Activated CD8-positive, alpha-beta memory T cell treated with anti-CD3 and anti-CD28 coated beads, Interleukin-2, amount 10 ng/mL, durations not matched to agents 7 days and 5 days (primary cell): ENCODE results near the gene PHF2. TPM values are rescaled to one million over a fixed set of nuclear protein-coding genes. Genes with fewer than 3 reads are reported as not detected.

Experiments
- ATAC-seq: fragments of 150-1000 bp; cut with Tn5 transposase; one replicate; pipeline ENCODE4 v1.10.0; 2021; ENCODE audit warnings: moderate library complexity
- CTCF ChIA-PET: fragments of 350-600 bp; sonication (Branson Sonifier 250); formaldehyde crosslinking; loops from one replicate; lab custom pipeline; 2021; ENCODE audit warnings: antibody characterized with exemption; lab: Charles Lee
- DNase-seq: peaks from one replicate; pipeline ENCODE4 v3.0.0-alpha.2; 2020
- H3K27ac Mint-ChIP-seq: one replicate; pipeline ENCODE4 v1.8.0; 2021; ENCODE audit warnings: mild to moderate bottlenecking, mixed read lengths
- H3K27me3 Mint-ChIP-seq: one replicate; pipeline ENCODE4 v1.8.0; 2021; ENCODE audit warnings: mixed read lengths
- H3K36me3 Mint-ChIP-seq: one replicate; pipeline ENCODE4 v1.8.0; 2021; ENCODE audit warnings: mild to moderate bottlenecking, mixed read lengths
- H3K4me1 Mint-ChIP-seq: one replicate; pipeline ENCODE4 v1.8.0; 2021; ENCODE audit warnings: mixed read lengths
- H3K4me3 Mint-ChIP-seq: one replicate; pipeline ENCODE4 v1.8.0; 2021; ENCODE audit warnings: mild to moderate bottlenecking, moderate library complexity, mixed read lengths
- H3K9me3 Mint-ChIP-seq: one replicate; pipeline ENCODE4 v1.8.0; 2022; ENCODE audit warnings: low read depth, mixed read lengths
- total RNA-seq, 2 experiments: library from RNA; stranded (reverse); gene quantifications; one replicate each; pipeline ENCODE4 v1.2.3, GENCODE V29; 2021

PHF2 gene
- 10 to 100 TPM; 25.1 to 26.3 TPM for total RNA-seq

GRCh38 chr9:93576258-93577077 is at the start of gene PHF2:
Gene PHF2, plus strand, starts transcription at chr9:93576584. Its CDS starts 190 bp downstream, at chr9:93576774.
- Mint-ChIP-seq H3K4me3 (peak within 1 kb of the TSS; percentile 79), H3K27me3 (no peaks in the 10 kb centered on the region), H3K36me3 (no peaks in the 10 kb centered on the region), H3K4me1 (peaks cover 21% of the 10 kb centered on the region), H3K27ac (peak within 1 kb of the TSS; percentile 88), H3K9me3 (no peaks in the 10 kb centered on the region)
- ATAC-seq (peak; percentile 59), DNase-seq (peak; percentile 44)
- CTCF ChIA-PET: interaction anchor here (1.0 to 1.6 kb wide), 2 partner anchors 10 kb away, joined by 8 to 16 read pairs; no protein-coding TSS in a partner anchor

DNA sequence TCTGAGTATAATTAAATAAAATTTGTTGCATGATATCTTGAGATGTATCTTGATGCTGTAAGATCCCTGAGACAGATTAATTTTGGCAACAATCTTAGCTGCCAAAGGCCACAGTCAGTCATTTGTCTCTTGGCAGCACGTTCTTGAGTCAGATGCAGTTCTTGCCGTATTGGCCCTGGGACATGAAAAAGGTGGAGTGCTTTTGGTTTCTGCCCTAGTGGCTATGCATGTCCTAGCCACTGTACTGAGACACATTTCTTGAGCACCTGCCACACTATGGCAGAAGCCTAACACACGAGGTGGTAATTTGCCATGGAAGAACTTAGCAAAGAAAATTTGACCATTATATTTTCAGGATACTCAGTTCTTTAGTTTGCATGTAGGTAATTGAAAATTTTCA is 45.0 kb upstream of the PHF2 start:
- ATAC-seq (no peak), DNase-seq (no peak)
- CTCF ChIA-PET: no interaction called here
- Mint-ChIP-seq H3K27me3 (no peaks in the 10 kb centered on the region), H3K4me3 (no peak overlapping the region), H3K9me3 (no peaks in the 10 kb centered on the region), H3K4me1 (peaks cover 18% of the 10 kb centered on the region), H3K27ac (no peak overlapping the region), H3K36me3 (peaks cover 56% of the 10 kb centered on the region)

DNA sequence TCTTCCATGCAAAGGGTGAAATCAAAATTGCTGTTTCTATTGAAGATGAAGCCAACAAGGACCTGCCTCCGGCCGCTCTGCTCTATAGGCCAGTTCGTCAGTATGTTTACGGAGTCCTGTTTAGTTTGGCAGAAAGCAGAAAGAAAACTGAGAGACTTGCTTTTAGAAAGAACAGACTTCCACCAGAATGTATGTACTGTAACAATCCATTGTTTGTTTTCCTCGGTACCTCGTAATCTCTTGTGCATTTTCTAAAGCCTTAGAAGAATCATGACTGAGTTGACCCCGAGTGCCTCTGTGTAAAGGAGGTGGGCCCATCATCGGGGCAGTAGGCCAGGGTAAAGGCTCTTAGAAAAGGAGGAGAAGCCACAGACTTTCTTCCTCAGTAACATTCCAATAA is 44.2 kb upstream of the PHF2 start:
- Mint-ChIP-seq H3K27me3 (no peaks in the 10 kb centered on the region), H3K4me1 (peaks cover 13% of the 10 kb centered on the region), H3K27ac (no peak overlapping the region), H3K9me3 (no peaks in the 10 kb centered on the region), H3K36me3 (peaks cover 53% of the 10 kb centered on the region), H3K4me3 (no peak overlapping the region)
- no peak for ATAC-seq
- CTCF ChIA-PET: no interaction called here
- no peak for DNase-seq

- Mint-ChIP-seq H3K9me3 (no peaks in the 10 kb centered on the region), H3K27ac (no peak overlapping the region), H3K4me3 (no peak overlapping the region), H3K27me3 (no peaks in the 10 kb centered on the region), H3K4me1 (peaks cover 5% of the 10 kb centered on the region), H3K36me3 (peaks cover 47% of the 10 kb centered on the region)
- DNase-seq (no peak), ATAC-seq (no peak)
- CTCF ChIA-PET: no interaction called here
Observed at GRCh38 chr9:93533863-93534262, 42.5 kb upstream of the PHF2 start.

DNA sequence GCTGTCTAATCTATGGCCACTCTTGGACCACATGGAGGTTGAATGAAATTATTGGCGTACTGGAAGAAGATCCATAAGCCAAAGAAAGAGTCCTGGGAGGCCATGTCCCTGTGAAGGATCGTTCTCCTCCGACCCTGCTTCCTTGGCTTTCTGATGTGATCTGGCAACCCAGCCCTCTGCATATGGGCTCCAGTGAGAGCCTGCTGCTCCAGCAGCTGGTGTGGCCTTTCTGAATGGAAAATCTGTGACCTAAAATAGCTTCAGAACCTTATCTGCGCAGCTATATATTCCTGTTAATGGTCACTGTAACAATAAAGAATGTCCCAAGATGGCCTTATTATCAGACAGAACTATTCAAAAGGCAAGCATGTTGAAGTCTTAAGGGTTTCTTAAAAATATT is 40.2 kb upstream of the PHF2 start:
- ATAC-seq (no peak), DNase-seq (no peak)
- Mint-ChIP-seq H3K4me3 (no peak overlapping the region), H3K9me3 (no peaks in the 10 kb centered on the region), H3K27me3 (no peaks in the 10 kb centered on the region), H3K27ac (no peak overlapping the region), H3K4me1 (peaks cover 7% of the 10 kb centered on the region), H3K36me3 (peaks cover 43% of the 10 kb centered on the region)
- CTCF ChIA-PET: interaction anchor here (1.4 kb wide), 1 partner anchor 24 kb away, joined by 3 read pairs; no protein-coding TSS in a partner anchor

- Mint-ChIP-seq H3K36me3 (peaks cover 38% of the 10 kb centered on the region), H3K27ac (no peak overlapping the region), H3K9me3 (no peaks in the 10 kb centered on the region), H3K4me3 (no peak overlapping the region), H3K4me1 (peaks cover 9% of the 10 kb centered on the region), H3K27me3 (no peaks in the 10 kb centered on the region)
- no peak for ATAC-seq
- DNase-seq: no peak
- CTCF ChIA-PET: interaction anchor here (1.4 kb wide), 1 partner anchor 23 kb away, joined by 3 read pairs; no protein-coding TSS in a partner anchor
Observed at GRCh38 chr9:93536874-93537273, 39.5 kb upstream of the PHF2 start.

- no peak overlapping the region for H3K4me3 Mint-ChIP-seq
Observed at GRCh38 chr9:93540305-93540704, 36.1 kb upstream of the PHF2 start.

GRCh38 chr9:93541005-93541404 is 35.4 kb upstream of the PHF2 start:
- H3K36me3 Mint-ChIP-seq: peaks cover 21% of the 10 kb centered on the region
- H3K4me3 Mint-ChIP-seq: no peak overlapping the region
- CTCF ChIA-PET: no interaction called here
- H3K4me1 Mint-ChIP-seq: peaks cover 4% of the 10 kb centered on the region
- DNase-seq: no peak
- no peak overlapping the region for H3K27ac Mint-ChIP-seq
- no peaks in the 10 kb centered on the region for H3K9me3 Mint-ChIP-seq
- no peak for ATAC-seq
- no peaks in the 10 kb centered on the region for H3K27me3 Mint-ChIP-seq

More at GRCh38 chr9:93540305-93540704, 36.1 kb upstream of the PHF2 start:
- CTCF ChIA-PET: no interaction called here
- H3K27ac Mint-ChIP-seq: no peak overlapping the region
- no peak for ATAC-seq
- DNase-seq: no peak
- peaks cover 4% of the 10 kb centered on the region for H3K4me1 Mint-ChIP-seq
- peaks cover 25% of the 10 kb centered on the region for H3K36me3 Mint-ChIP-seq
- H3K9me3 Mint-ChIP-seq: no peaks in the 10 kb centered on the region
- no peaks in the 10 kb centered on the region for H3K27me3 Mint-ChIP-seq

- no peak overlapping the region for H3K4me3 Mint-ChIP-seq
- H3K27ac Mint-ChIP-seq: peak overlapping the region; percentile 28
- H3K36me3 Mint-ChIP-seq: peaks cover 25% of the 10 kb centered on the region
- H3K4me1 Mint-ChIP-seq: peaks cover 4% of the 10 kb centered on the region
- no peaks in the 10 kb centered on the region for H3K9me3 Mint-ChIP-seq
- no peaks in the 10 kb centered on the region for H3K27me3 Mint-ChIP-seq
- CTCF ChIA-PET: no interaction called here
- DNase-seq: no peak
- ATAC-seq: no peak
Observed at GRCh38 chr9:93541581-93542349, 34.6 kb upstream of the PHF2 start.

GRCh38 chr9:93543117-93543516 is 33.3 kb upstream of the PHF2 start:
- no peak for DNase-seq
- ATAC-seq: no peak
- Mint-ChIP-seq H3K36me3 (peaks cover 31% of the 10 kb centered on the region), H3K27me3 (no peaks in the 10 kb centered on the region), H3K4me1 (peaks cover 4% of the 10 kb centered on the region), H3K27ac (no peak overlapping the region), H3K9me3 (no peaks in the 10 kb centered on the region), H3K4me3 (no peak overlapping the region)
- CTCF ChIA-PET: interaction anchor here (1.0 kb wide), 1 partner anchor 23 kb away, joined by 5 read pairs; no protein-coding TSS in a partner anchor

GRCh38 chr9:93546356-93546755 is 30.0 kb upstream of the PHF2 start:
- no peak overlapping the region for H3K27ac Mint-ChIP-seq
- CTCF ChIA-PET: no interaction called here
- ATAC-seq (no peak), DNase-seq (no peak)
- peaks cover 36% of the 10 kb centered on the region for H3K36me3 Mint-ChIP-seq
- H3K4me3 Mint-ChIP-seq: no peak overlapping the region
- no peaks in the 10 kb centered on the region for H3K9me3 Mint-ChIP-seq
- no peaks in the 10 kb centered on the region for H3K27me3 Mint-ChIP-seq
- H3K4me1 Mint-ChIP-seq: peaks cover 2% of the 10 kb centered on the region

GRCh38 chr9:93549611-93550010 is 26.8 kb upstream of the PHF2 start:
- H3K27ac Mint-ChIP-seq: no peak overlapping the region
- CTCF ChIA-PET: interaction anchor here (0.9 to 1.6 kb wide), 4 partner anchors 11 to 89 kb away, joined by 3 to 7 read pairs (median 4); no protein-coding TSS in a partner anchor
- no peaks in the 10 kb centered on the region for H3K4me1 Mint-ChIP-seq
- H3K36me3 Mint-ChIP-seq: peaks cover 37% of the 10 kb centered on the region
- H3K4me3 Mint-ChIP-seq: no peak overlapping the region
- H3K27me3 Mint-ChIP-seq: no peaks in the 10 kb centered on the region
- DNase-seq: no peak
- H3K9me3 Mint-ChIP-seq: no peaks in the 10 kb centered on the region
- ATAC-seq: no peak

GRCh38 chr9:93552923-93553322 is 23.5 kb upstream of the PHF2 start:
- DNase-seq: no peak
- CTCF ChIA-PET: interaction anchor here (3.2 kb wide), 1 partner anchor 14 kb away, joined by 15 read pairs; no protein-coding TSS in a partner anchor
- Mint-ChIP-seq H3K36me3 (peaks cover 40% of the 10 kb centered on the region), H3K27me3 (no peaks in the 10 kb centered on the region), H3K27ac (no peak overlapping the region), H3K4me3 (no peak overlapping the region), H3K9me3 (no peaks in the 10 kb centered on the region), H3K4me1 (no peaks in the 10 kb centered on the region)
- no peak for ATAC-seq
